Fibroblast of villous mesenchyme (primary cell): ENCODE data around the gene TMEM184A. TPM values are rescaled to one million over a fixed set of nuclear protein-coding genes. Genes with fewer than 3 reads are reported as not detected.

Experiments
- DNase-seq: peaks from one replicate; pipeline ENCODE4 v3.0.0-alpha.2; 2010; ENCODE audit warnings: low read depth
- H3K4me3 ChIP-seq: 2 replicates; pipeline ENCODE4 v1.5.1; 2011; ENCODE audit warnings: low read depth, mild to moderate bottlenecking, low read length
- total RNA-seq: library from RNA; depleted of rRNA; stranded (reverse); fragments of >200 nt; gene quantifications from 2 replicates; pipeline ENCODE4 v1.2.3, GENCODE V29; 2012
- TF ChIP-seq, protein P1 (sequence below): IDR thresholded peaks from 2 replicates; pipeline ENCODE4 v1.5.1; 2012; ENCODE audit warnings: low read depth, mild to moderate bottlenecking, low read length; ENCODE audit not compliant: insufficient read depth

TMEM184A gene
- total RNA-seq, 1 donor: 0.86 TPM

DNA sequence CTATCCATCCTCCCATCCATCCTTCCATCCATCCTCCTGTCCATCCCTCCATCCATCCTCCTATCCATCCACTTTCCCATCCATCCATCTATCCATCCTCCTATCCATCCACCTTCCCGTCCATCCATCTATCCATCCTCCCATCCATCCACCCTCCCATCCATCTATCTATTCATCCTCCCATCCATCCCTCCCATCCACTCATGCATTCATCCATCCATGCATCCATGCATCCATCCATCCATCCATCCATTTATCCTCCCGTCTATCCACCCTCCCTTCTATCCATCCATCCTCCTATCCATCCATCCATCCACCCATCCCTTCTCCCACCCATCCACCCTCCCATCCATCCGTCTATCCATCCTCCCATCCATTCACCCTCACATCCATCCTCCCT lies 39.0 kb upstream of the TMEM184A start:
- H3K4me3 ChIP-seq: no peak overlapping the region
- DNase-seq: no peak
- TF ChIP-seq, protein P1, sequence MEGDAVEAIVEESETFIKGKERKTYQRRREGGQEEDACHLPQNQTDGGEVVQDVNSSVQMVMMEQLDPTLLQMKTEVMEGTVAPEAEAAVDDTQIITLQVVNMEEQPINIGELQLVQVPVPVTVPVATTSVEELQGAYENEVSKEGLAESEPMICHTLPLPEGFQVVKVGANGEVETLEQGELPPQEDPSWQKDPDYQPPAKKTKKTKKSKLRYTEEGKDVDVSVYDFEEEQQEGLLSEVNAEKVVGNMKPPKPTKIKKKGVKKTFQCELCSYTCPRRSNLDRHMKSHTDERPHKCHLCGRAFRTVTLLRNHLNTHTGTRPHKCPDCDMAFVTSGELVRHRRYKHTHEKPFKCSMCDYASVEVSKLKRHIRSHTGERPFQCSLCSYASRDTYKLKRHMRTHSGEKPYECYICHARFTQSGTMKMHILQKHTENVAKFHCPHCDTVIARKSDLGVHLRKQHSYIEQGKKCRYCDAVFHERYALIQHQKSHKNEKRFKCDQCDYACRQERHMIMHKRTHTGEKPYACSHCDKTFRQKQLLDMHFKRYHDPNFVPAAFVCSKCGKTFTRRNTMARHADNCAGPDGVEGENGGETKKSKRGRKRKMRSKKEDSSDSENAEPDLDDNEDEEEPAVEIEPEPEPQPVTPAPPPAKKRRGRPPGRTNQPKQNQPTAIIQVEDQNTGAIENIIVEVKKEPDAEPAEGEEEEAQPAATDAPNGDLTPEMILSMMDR: no peak

DNA sequence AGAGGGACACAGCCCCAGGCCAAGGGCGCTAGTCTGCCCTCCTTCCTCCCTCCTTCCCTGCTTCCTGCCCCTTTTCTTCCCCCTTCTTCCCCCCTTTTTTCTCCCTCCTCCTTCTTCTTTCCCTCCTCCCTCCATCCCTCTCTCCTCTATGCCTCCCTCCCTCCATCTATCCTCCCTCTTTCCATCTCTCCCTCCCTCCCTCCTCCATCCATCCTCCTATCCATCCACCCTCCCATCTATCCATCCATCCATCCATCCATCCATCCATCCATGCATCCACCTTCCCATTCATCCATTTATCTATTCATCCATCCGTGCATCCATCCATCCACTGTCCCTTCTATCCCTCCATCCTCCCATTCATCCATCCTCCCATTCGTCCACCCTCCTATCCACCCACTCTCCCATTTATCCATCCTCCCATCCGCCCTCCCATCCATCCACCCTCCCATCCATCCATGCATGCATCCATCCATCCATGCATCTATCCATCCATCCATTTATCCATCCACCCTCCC lies 38.0 kb upstream of the TMEM184A start:
- H3K4me3 ChIP-seq: no peak overlapping the region
- no peak for DNase-seq
- TF ChIP-seq, protein P1: no peak

DNA sequence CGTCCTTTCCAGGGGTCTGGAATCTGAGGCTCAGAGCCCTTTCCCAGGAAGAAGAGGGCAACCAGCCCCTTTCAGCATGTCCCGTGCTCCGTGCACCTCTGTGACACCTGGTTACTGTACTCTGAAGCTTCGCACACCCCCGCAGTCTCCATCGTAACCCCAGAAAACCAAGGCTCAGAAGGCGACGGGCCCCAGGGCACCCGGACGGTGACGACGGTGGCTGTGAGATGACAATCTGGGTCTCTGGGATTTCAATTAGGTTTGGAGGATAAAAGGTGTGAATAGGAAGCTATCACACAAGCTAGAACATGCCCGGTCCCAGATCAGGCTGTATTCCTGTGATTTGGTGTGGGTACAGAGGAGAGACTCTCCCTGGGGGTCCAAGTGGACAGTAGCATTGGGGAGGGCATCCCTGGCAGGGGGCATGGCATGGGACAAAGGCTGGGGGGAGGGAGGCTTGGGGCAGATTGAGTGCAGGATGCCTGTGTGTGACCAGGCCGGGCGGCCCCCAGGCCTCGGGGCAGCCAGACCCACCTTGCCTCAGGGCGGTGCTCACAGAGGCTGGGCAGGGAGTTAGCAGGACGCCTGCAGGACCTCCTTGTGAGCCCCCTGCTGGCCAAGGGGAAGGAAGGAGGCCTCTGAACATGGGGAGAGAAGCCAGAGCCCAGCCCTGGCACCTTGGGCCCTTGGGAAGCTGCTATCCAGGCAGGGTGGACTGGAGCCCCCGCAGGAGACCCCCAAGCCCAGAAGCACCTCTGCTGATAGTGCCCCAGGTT lies 37.3 kb upstream of the TMEM184A start:
- H3K4me3 ChIP-seq: no peak overlapping the region
- peak; percentile 14 for DNase-seq
- TF ChIP-seq, protein P1: peak; percentile 49

DNA sequence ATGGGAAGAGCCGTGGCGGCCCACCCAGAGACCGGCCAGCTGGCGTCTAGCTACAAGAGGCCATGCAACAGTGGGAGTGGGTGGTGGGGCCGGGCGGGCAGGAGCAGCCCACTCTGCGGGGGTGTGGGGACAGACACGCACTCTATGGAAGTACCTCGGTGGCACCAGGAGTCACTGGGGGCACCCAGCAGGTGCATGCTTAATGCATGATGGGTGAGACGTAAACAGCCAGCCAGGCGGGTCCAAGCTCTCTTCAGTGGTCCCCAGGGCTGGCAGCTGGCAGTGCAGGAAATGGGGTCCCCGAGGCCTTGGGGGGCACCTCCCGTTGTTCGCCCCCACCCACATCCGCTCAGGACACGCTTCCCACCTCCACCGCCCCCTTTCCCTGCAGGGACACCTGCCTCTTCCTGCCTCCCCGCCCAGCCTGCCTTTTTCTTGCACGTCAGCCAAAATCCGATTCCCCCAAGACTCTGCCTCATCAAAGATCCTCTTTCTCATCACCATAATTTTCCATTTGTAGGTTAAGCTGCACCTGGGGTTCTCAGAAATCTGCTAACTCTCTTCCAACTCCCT lies 36.4 kb upstream of the TMEM184A start:
- no peak for DNase-seq
- TF ChIP-seq, protein P1: no peak
- H3K4me3 ChIP-seq: no peak overlapping the region

DNA sequence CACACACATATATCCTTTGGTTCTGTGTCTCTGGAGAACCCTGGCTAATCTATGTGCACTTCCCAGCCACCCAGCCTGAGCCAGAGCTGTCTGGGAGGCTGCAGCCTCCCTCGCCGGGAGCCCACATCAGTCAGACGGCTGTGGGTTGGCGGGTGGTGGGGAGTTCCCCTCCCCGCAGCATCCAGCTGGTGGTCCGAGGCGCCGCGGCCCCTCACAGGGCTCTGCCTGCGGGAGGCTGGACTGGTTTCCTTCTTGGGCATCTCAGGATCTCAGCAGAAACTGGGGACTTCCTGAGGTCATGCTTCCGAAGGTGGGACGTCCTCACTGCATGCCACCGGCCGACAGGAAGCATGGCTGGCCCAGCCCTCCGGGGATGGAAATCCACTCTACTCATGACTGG lies 35.9 kb upstream of the TMEM184A start:
- H3K4me3 ChIP-seq: no peak overlapping the region
- TF ChIP-seq, protein P1: no peak
- no peak for DNase-seq

DNA sequence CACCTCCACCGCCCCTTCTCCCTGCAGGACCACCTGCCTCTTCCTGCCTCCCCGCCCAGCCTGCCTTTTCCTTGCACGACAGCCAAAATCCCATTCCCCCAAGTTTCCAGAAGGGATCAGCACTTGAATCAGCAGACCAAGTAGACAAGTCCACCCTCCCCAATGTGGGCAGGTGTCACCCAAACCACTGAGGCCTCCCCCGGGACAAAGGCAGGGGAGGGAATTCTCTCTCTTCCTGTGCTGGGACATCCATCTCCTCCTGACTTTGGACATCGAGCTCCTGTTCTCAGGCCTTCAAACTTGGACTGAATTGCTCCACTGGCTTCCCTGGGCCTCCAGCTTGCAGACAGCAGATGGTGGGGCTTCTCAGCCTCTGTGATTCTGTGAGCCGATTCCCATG lies 35.4 kb upstream of the TMEM184A start:
- TF ChIP-seq, protein P1: no peak
- no peak for DNase-seq
- H3K4me3 ChIP-seq: no peak overlapping the region

DNA sequence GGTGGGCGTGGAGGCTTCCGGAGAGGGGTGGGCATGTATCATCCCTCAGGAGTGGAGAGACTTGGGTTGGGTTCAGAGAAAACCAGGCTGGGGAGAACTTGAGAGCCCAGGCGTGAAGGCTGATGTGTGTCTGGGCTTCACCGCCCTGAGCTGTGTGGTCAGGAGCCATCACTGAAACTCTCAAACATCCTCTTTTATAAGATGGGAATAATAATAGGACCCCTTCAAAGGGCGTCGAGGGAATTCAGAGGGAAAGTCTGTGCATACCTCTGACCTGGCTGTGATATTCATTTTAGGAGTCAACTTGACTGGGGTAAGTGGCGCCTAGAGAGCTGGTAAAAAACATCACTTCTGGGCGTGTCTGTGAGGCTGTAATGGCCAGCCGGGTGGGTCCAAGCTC lies 34.9 kb upstream of the TMEM184A start:
- H3K4me3 ChIP-seq: no peak overlapping the region
- no peak for DNase-seq
- TF ChIP-seq, protein P1: no peak
